Activated CD4-positive, CD25-positive, alpha-beta regulatory T cell treated with anti-CD3 and anti-CD28 coated beads, Interleukin-2, amount 50 U/mL, for 24 hours (primary cell): ENCODE data around the gene SLC9A9.

Experiments
- ATAC-seq, 2 donors: fragments of 150-1000 bp; cut with Tn5 transposase; one replicate each; pipeline ENCODE4 v1.10.0; 2021; ENCODE audit warnings: mild to moderate bottlenecking in 1 of 2, moderate library complexity in 1 of 2

SLC9A9 gene

DNA sequence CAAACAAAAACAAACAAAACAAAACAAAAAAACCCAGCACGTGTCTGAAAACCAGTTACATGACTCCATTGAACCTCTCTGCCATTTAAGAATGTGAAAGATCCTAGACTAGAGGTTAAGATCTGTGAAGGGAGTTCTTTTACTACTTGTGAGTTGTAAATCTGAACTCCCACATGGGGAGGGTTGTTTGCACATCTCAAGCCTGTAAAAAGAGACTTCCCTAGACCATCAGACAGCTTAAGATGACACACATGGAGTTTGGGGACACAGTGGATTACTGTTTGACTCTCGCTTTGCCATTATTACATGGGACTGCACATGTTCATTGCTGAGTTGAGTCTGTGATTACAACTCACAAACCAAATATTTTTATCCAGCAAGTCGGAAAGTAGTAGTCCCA, 171.5 kb downstream of the SLC9A9 start:
- no peak for ATAC-seq

DNA sequence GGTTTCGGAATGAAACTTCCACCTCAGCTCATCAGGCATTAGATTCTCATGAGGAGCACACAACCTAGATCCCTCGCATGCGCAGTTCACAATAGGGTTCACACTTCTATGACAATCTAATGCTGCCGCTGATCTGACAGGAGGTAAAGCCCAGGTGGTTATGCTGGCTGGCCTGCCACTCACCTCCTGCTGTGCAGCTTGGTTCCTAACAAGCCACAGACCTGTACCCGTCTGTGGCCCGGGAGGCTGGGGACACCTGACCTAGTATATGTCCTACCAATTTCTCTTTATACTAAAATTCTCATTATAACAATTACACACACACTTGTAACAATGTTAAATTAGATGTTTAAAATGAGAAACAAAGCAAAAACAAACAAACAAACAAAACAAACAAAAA, 172.2 kb downstream of the SLC9A9 start:
- ATAC-seq = no peak

DNA sequence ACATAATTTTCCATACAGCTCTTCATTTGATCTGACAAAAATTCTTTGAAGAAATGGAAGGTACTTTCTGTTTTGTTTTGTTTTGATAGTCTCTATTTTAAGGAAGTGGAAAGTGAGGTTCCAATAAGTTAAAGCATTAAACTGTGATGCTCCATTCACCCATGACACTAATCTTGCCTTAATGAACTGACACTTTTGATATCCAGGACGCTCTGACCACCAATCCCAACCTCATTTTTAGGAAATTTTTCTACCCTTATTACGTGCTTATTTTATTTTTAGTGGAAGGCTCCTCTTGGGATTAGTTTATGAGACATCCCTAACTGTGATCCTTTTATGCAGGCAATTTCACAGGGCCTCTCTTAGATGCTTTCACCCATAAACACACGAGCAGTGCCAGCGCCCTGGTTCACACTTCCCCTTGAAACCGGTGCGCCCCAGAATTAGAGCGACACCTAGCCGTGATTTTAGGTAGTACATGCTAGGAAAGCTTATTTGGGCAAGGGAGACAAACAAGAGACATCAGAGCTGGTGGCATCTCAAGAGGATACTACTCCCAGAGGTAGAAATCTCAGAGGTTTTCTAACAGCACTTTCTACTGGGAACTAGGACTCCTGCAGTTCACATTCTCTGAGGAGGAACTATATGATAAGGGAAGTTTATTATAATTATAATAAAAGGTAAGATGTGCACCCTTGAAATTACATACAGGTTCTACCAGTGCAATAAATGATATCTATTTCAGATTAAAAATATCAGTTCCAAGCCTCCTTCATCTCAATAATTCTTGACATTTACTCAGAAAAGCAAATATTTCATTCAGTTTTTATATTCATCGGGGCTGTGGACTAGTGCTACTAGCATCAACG, 173.9 kb downstream of the SLC9A9 start:
- peak; percentile 83 to 92 for ATAC-seq

DNA sequence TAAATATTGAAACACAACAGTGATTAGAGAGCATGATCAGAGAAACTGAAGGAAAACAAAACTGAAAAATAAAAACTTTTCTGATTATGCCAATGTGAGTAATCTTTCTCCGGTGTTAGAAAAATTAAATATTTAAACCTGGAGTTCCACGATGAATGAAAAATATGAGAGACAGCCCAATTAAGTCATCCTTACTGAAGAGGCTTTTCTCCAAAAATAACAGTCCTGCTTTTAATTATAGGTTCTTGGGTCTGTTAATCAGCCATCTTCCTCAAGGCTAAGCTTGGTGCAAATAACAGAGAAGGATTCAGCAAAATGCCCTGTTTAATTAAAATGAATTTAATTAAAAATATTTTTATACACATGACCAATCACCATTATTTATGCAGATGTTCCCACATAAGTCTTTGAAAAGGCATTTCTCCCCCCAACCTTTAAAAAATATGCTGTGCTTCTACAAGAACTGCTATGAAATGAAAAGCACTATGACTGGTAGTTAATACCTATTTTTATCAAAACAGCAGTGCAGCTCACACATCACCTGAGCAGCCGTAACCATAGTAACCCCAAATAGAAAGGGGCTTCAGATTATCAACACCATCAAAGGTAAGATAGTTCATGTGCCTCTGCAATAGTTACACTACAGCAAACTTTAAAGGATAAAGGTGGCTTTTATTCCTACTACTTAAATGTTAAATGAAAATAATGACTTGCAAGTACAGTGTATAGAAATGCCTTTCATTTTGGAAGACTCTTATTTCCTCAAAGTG, 175.7 kb downstream of the SLC9A9 start:
- no peak for ATAC-seq

DNA sequence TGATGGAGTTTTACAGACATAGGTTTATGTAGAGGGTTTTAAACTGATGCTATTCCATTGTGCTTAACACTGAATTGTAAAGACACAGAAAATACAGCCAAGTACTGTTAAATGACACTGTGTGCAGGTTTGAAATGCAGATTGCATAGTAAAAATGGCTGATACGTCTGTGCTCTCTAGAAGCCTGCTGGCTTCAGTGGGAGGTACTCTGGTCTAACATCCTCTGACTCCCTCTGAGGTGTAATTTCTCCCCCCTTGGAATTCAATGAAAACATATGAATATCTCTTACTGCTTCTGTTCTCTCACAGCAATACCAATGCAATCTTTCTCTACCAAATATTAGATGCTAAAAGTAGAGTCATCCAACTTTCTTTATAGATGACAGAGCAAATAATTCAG, 176.6 kb downstream of the SLC9A9 start:
- ATAC-seq = no peak

DNA sequence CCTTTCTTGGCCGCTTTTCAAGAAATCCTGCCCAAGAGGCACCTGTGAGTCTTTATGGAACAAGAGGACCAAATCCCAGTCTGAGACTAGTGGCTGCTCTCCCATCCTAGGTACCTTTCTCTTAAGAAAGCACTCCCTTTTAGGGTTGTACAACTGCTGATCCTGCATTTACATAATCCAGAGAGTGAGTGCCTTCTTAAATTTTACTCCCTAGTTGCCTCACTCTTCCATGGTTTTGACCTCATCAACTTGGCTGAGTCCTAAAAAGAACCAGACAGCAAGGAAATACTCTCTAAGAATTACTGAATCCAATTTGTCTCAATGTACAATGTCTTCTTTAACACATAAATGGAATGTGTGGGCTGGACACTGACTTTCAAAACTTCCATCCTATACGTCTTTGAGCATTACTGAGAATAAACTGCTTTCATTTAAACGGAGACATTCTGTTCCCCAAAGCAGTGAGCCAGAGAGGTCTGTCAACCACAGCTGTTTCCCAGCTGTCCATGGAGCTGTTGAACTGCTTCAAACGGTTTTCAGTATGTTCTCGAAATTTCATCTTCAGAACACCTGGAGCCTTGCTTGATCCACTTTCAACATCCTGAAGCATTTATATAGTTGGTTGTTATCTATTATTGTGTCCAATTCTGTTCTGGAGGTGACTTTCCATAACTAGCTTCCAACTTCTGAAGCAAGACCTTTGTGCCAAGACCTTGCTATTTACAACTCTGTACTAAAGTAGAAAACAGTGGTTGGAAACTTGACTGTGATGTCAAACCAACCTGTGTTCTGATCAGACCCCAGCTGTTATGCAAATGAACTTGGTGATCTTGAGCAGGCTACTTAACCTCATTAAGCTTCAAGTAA, 179.1 kb downstream of the SLC9A9 start:
- ATAC-seq = no peak

DNA sequence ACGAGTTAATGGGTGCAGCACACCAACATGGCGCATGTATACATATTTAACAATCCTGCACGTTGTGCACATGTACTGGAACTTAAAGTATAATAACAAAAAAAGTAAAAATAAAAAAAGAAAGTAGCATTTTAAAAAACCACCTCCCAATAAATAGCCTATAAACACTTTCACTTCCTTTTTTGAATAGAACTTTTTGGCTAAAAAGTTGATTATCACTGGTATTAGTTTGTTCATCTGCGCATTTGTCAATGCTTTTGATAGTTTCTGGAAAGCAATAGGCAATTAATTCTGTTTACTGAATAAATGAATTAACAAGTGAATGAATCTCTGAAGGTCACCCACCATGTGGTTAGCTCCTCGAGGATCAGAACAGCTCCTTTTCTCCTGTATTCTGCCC, 179.9 kb downstream of the SLC9A9 start:
- no peak for ATAC-seq

DNA sequence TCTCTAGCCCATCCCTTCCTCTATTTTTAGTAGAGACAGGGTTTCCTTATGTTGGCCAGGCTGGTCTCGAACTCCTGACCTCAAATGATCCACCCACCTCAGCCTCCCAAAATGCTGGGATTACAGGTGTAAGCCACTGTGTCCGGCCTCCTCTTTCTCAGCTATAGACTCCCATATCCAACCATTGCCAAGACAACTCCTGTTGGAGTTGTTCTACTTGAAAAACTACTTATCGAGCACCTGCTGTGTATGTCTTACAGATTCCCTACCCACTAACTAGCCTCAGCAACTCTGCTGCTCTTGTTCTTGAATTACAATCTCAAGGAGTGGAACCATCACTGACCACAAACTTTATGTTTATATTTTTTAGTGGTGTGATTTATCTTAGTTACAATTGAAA, 186.6 kb downstream of the SLC9A9 start:
- no peak for ATAC-seq

DNA sequence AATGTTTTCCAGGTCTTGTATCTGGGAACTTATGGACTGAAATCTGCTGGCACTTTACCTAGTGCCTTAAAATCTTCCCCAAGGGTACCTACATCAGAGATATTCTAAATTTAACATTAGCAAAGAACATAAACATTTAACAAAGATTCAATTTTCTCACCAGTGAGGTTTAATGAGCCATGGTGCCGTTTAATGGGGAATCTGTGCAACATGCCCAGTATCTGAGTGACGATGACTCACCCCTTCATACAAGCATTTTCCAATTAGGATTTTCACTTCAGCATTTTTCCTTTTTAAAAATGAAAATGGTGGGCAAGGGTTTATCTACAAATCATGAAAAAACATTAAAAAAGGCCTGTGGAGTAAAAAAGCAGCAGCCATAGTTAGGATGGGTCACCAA, 189.4 kb downstream of the SLC9A9 start:
- ATAC-seq = no peak

DNA sequence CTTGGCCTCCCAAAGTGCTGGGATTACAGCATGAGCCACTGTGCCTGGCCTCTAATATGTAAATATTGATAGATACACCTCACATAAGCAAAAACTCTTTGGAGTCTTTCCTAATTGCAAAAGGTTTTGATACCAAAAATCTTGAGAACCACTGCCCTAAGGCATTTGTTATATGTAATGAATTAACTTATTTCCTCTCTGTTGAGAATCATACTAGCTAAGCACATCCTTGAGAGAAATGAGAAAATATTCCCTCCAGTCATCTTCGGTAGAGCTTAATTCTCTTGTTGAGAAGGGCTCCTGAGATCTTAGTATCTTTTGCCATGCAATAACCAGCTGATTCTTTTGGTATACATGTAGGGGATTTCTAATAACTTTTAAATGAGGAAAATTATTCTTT, 190.2 kb downstream of the SLC9A9 start:
- no peak for ATAC-seq

DNA sequence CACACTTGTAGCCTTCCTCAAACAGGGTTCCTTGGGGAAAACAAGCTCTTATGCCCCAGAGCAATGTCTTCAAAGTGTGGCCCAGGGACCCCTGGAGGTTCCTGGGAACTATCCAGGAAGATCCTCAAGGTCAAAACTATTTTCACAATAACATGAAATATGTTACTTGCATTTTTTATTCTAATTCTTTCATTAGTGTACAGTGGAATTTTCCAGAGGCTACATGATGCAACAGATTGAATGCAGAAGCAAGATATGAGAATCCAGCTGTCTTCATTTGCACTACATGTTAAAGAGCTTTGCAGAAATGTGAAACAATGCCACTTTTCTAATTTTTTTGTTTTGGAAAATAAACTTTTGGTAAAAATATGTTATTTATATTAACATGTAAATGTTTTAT, 190.9 kb downstream of the SLC9A9 start:
- ATAC-seq = no peak

DNA sequence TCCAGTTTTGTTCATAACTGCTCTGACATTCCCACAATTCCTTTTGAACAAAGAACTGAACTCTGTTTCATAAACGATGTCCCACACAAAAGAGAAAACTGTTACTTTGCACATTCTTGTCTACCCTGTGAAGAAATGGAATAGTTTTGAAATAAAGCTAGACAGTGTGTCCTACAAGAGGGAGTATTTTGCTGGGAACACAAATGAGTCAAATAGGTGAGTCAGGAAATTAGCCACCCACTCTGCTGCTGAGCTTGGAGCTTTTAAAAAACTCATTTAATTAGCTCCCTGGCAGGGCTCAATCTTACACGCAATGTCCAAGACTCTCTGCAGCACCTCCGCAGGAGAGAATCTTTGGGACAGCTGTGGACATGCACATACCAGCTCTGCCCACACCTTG, 193.4 kb downstream of the SLC9A9 start:
- no peak for ATAC-seq

DNA sequence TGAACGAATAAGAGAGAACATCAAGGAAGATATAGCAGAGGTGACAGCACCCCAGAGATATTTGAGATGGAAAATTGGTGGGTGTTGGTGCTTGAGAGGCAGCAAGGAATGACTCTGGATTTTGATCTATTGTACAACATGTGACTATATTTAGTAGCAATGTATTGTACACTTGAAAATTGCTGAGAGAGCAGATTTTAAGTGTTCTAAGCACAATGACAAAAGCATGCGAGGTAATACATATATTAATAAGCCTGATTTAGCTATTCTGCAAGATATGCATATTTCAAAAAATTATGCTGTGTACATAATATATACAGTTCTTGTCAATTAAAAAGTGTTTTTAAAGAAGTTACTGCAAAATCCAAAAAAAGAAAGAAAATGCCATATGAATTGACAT, 194.3 kb downstream of the SLC9A9 start:
- ATAC-seq = no peak

DNA sequence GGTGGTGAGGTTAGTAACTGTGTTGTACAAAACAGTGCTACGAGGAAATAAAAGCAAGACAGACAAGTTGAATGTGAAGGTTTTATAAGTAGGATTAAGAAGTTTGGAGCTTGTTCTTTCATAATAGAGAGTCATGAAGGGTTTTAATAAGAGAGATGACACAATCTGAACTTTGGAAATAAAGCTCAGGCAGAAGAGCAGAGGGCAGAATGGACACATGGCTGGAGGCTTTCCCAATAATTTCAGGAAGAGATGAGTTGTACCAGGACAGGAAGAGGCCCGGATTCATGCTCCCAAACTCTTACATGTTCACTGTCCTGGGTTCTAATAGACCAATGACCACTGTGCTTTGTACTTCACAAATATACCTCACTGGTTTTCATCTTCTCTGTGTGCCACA, 194.8 kb downstream of the SLC9A9 start:
- no peak for ATAC-seq

DNA sequence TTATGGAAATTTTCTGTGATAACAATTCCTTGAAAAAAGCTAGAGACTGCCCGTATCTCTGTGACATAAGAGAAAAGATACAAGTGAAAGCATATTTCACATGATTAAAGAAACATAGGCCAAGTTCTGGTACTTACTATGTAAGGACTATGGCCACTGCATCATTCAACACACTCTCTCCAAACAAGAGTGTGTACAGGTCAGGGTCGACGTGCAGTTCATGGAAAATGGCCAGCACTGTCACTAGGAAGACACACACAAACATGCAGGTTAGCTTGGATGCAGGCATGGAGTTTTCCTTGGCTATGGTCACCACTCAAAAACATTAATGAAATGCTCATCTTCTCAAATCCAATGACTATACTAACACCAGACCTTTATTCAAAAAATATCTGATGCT, 196.2 kb downstream of the SLC9A9 start:
- no peak for ATAC-seq

DNA sequence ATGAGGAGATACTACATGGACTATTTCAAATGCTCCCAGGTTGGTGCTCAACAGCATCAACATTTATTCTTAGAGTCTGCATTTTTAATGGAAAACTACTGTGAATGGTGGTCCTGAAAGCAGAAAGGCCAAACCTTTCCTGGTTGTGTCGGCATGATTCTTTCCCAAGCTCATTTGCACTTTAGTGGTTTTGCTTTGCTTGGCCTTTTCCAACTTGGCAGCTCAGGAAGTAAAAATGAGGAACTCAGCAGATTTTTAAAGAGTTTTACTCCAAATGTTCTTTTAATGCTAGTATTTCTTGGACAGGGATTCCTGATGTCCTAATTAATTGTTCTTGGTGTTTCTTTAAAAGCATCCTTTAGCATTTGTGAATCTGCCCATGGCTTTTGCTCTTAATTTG, 197.4 kb downstream of the SLC9A9 start:
- ATAC-seq = no peak

DNA sequence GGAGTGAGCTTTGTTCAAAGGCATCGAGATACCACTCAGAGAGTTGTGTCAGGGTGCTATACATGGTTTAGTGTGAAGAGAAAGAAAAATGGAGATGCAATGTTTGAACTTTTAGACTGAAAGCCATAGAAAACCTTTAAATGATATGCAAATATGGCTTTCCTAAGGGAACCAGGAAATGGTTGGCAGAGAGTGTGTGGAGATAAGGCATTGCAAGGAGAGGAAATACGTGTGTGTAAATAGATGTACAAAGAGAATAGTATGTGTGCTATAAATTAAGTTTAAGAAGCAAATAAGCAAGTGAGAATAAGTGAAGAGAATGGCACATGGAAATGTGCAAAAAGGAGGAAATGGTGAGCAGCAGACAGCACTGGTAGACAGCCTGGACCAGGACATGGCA, 198.1 kb downstream of the SLC9A9 start:
- ATAC-seq = no peak

DNA sequence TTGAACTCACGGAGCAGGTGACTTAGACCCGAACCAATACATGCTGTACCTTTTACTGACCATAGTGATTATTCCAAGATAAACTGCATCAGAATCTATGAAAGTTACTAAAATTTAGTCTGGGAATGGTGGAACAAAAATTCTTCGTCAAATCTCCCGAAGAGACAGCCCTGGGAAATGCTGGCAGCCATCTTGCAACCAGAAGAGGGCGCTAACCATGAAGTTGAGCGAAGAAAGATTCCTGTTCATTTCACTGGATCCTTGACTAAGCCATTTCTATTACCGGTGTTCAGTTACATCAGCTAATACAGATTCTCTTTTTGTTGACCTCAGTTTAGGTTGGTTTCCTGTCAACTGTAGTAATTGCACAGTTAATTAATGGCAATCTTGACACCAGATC, 199.6 kb downstream of the SLC9A9 start:
- ATAC-seq = no peak

DNA sequence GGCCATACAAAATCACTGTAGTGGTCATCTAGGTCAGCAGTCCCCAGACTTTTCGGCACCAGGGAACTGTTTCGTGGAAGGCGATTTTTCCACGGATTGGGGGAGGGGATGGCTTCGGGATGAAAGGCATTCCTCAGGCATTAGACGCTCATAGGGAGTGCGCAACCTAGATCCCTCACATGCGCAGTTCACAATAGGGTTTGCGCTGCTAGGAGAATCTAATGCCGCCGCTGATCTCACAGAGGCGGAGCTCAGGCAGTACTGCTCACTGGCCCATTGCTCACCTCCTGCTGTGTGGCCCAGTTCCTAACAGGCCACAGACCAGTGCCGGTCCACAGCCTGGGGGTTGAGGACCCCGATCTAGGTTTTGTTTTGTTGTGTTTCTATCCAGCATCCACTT, 200.1 kb downstream of the SLC9A9 start:
- no peak for ATAC-seq

DNA sequence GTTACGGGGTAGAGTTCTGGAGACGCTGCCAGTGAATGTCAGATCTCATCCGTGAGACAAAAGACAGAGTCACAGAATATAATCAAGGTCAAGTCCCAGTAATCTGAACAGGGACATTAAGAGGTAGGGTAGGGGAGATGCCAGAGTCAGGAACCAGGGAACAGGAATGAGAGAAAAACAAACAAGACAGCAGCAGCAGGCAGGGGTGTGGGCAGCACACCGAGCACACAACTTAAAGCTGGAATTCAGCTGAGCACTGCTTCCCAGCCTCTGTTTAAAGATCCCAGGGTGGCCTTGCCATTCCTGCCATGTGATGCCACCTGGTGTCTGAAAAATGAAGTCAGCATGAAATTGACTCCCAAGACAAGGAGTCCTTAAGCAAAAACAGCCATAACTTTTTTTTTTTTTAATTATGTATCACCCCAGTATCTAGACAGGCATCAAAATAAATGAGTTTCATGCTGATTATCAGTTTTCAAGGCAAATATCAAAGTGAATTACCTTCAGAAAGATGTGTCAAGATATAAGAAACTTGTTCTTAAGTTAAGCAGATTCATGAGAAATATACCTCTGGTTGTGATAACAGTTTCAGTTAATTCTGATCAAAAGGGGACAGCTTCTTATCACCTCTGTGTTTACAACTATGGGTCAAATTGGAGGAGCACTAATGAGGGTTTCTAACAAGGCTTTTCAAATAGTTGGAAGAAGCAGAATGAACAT, 203.7 kb downstream of the SLC9A9 start:
- no peak for ATAC-seq

DNA sequence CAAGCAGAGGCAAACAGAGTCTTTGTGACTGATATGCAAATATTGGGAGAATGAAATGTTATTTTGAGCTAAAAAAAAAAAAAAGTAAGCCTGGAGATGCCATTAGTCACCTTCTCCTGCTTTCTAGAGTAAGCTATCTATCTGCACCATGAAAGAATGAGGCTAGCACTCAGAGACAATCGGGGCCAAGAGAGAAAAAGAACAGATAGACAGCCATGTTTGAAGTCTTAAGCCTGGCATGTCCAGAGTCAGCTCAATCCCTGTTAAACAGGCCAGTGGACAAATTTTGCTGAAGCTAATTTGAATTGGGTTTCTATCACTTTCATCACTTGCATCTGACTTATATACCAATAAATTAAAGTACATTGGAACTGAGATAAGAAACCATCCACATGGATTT, 204.4 kb downstream of the SLC9A9 start:
- ATAC-seq = no peak

DNA sequence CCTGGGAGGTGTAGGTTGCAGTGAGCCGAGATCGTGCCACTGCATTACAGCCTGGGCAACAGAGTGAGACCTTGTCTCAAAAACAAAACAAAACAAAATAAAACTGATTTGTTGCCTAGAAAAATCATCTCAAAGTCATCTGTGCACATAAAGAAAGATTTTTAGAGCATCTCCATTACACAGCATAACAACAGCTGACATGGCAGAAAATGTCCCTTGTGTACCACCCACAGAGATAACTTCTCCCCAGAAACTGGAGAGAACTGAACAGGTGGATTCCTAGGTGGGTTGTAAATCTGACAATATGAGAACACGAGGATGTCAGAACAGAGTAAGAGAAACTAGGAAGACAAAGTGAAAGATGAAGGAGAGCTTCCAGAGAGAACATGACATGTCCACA, 207.5 kb downstream of the SLC9A9 start:
- no peak for ATAC-seq

DNA sequence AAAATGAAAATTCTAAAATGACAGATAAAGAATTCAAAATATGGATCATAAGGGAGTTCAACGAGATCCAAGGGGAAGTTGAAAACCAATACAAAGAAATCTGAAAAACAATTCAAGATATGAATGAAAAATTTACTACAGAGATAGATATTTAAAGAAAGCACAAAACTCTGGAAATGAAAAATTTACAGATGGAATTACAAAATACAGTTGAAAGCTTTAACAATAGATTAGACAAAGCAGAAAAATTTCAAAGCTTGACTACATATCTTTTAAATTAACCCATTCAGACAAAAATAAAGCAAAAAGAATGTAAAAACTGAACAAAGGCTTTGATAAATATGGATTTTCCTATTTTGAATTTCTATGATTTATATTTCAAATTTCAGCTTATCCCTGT, 211.1 kb downstream of the SLC9A9 start:
- no peak for ATAC-seq
